KG1 (cell line): ENCODE measurements around the gene FAAP100.

Experiments used
- DNase-seq: peaks from one replicate; lab custom pipeline; 2025; lab: John Stamatoyannopoulos, UW

Gene FAAP100

GRCh38 chr17:81511804-81512561, 40.2 kb downstream of the FAAP100 start:
- no peak for DNase-seq

- no peak for DNase-seq
Observed at GRCh38 chr17:81511554-81511803, 40.7 kb downstream of the FAAP100 start.

- no peak for DNase-seq
Observed at GRCh38 chr17:81510785-81511553, 41.2 kb downstream of the FAAP100 start.

- no peak for DNase-seq
Observed at GRCh38 chr17:81509972-81510784, 42.0 kb downstream of the FAAP100 start.

GRCh38 chr17:81509207-81509971, 42.8 kb downstream of the FAAP100 start:
- no peak for DNase-seq

GRCh38 chr17:81508639-81509206, 43.4 kb downstream of the FAAP100 start:
- DNase-seq: no peak

- DNase-seq: no peak
Observed at GRCh38 chr17:81503619-81504018, 48.5 kb downstream of the FAAP100 start.

- no peak for DNase-seq
Observed at GRCh38 chr17:81502471-81503017, 49.6 kb downstream of the FAAP100 start.

- DNase-seq: no peak
Observed at GRCh38 chr17:81500047-81500446, 52.1 kb downstream of the FAAP100 start.

GRCh38 chr17:81499601-81499970, 52.6 kb downstream of the FAAP100 start:
- DNase-seq: no peak

- DNase-seq: no peak
Observed at GRCh38 chr17:81498953-81499600, 53.1 kb downstream of the FAAP100 start.

- no peak for DNase-seq
Observed at GRCh38 chr17:81494626-81495377, 57.4 kb downstream of the FAAP100 start.

- DNase-seq: no peak
Observed at GRCh38 chr17:81493198-81494038, 58.7 kb downstream of the FAAP100 start.

GRCh38 chr17:81492706-81493105, 59.4 kb downstream of the FAAP100 start:
- no peak for DNase-seq

- no peak for DNase-seq
Observed at GRCh38 chr17:81492202-81492601, 60.0 kb downstream of the FAAP100 start.

GRCh38 chr17:81491761-81492160, 60.4 kb downstream of the FAAP100 start:
- no peak for DNase-seq

- no peak for DNase-seq
Observed at GRCh38 chr17:81491181-81491581, 61.0 kb downstream of the FAAP100 start.

- DNase-seq: no peak
Observed at GRCh38 chr17:81489998-81490992, 61.9 kb downstream of the FAAP100 start.
